ENCODE data around the gene AGT.

Gene AGT

DNA sequence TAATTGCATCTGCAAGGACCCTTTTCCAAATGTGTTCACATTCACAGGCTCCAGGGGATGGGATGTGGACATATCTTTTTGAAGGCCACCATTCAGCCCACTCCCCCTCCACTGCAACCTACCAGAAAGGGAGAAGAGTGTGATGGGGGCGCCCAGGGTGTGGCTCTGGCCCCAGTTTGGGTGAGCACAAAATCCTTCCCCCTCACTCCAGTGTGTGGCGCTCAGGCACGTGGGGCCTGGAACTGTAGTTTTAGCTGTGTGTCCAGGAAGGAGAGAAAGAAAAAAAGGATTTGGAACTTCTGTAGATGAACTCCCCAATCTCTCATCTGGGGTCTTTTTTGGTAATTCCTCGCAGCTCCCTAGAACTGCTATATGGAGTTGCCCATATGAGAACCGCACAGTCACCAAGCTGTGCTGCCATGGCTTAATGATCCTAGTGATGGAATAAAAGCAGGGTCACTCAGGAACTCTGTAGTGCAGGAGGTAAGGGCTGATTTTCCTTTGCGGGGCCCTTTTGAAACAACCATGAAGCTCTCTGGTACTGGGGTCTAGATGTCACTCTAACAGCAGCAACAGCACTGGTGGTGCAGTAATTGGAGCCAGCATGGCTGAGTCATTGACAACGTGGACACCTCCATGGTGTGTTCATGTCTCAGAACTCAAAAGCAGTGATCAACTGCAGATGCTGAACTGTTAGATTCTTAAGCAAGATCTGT lies 17.0 kb downstream of the AGT start:
- no peaks in the 10 kb centered on the region for H3K27me3 ChIP-seq (replicated peaks; ENCODE audit: insufficient read depth, low read length)
- no peaks in the 10 kb centered on the region for H3K9me3 ChIP-seq (replicated peaks; ENCODE audit: insufficient read depth, low read length)
- H3K27ac ChIP-seq (ENCODE audit: low read length) = no peak overlapping the region
- H4K20me1 ChIP-seq (ENCODE audit: insufficient read depth, low read length) = no peaks in the 10 kb centered on the region
- H2AFZ ChIP-seq (ENCODE audit: low read length) = no peak overlapping the region
- no peak overlapping the region for H3K4me2 ChIP-seq (ENCODE audit: low read depth, low read length)
- H3K36me3 ChIP-seq (replicated peaks; ENCODE audit: insufficient read depth, low read length) = no peaks in the 10 kb centered on the region
- TF ChIP-seq, protein P1, sequence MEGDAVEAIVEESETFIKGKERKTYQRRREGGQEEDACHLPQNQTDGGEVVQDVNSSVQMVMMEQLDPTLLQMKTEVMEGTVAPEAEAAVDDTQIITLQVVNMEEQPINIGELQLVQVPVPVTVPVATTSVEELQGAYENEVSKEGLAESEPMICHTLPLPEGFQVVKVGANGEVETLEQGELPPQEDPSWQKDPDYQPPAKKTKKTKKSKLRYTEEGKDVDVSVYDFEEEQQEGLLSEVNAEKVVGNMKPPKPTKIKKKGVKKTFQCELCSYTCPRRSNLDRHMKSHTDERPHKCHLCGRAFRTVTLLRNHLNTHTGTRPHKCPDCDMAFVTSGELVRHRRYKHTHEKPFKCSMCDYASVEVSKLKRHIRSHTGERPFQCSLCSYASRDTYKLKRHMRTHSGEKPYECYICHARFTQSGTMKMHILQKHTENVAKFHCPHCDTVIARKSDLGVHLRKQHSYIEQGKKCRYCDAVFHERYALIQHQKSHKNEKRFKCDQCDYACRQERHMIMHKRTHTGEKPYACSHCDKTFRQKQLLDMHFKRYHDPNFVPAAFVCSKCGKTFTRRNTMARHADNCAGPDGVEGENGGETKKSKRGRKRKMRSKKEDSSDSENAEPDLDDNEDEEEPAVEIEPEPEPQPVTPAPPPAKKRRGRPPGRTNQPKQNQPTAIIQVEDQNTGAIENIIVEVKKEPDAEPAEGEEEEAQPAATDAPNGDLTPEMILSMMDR (IDR thresholded peaks at IDR 0.05; ENCODE audit: low read length) = no peak
- no peak for TF ChIP-seq EZH2 (optimal IDR thresholded peaks at IDR 0.05; ENCODE audit: low read depth, low read length)
- TF ChIP-seq EZH2phosphoT487 (IDR thresholded peaks at IDR 0.05; ENCODE audit: low read length) = no peak
- DNase-seq = no peak
- H3K79me2 ChIP-seq (ENCODE audit: low read length) = no peaks in the 10 kb centered on the region
- no peaks in the 10 kb centered on the region for H3K9me2 ChIP-seq (replicated peaks; ENCODE audit: insufficient read depth, low read length)
- no peak overlapping the region for H3K4me3 ChIP-seq (ENCODE audit: low read length)
- H3K9ac ChIP-seq (ENCODE audit: low read length) = no peak overlapping the region
- no peaks in the 10 kb centered on the region for H3K4me1 ChIP-seq (ENCODE audit: low read length)
- no peaks in the 10 kb centered on the region for H3F3A ChIP-seq (ENCODE audit: insufficient read depth, low read length)

DNA sequence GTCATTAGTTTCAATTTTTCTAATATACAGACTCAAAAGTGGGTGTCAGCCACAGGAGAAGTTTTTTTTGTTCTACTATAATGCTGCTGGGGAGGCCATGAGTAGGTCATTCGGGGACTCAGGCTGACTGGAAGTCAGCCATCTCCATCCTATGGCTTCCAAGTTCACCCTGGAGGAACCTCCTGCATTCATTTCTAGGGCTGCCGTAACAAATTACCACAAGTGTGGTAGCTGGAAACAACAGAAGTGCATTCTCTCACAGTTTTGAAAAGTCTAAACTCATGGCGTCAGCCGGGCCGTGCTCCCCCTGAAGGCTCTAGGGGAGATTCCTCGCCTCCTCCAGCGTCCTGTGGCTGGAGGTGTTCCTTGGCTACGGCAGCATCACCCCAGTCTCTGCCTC lies 17.7 kb downstream of the AGT start:
- TF ChIP-seq, protein P1 (IDR thresholded peaks at IDR 0.05; ENCODE audit: low read length) = no peak
- no peak for TF ChIP-seq EZH2phosphoT487 (IDR thresholded peaks at IDR 0.05; ENCODE audit: low read length)
- TF ChIP-seq EZH2 (optimal IDR thresholded peaks at IDR 0.05; ENCODE audit: low read depth, low read length) = no peak
- 0 out of 2 replicates have a peak, but pooled peaks cover 3% of the 10 kb centered on the region for H3K36me3 ChIP-seq (replicated peaks; ENCODE audit: insufficient read depth, low read length)

DNA sequence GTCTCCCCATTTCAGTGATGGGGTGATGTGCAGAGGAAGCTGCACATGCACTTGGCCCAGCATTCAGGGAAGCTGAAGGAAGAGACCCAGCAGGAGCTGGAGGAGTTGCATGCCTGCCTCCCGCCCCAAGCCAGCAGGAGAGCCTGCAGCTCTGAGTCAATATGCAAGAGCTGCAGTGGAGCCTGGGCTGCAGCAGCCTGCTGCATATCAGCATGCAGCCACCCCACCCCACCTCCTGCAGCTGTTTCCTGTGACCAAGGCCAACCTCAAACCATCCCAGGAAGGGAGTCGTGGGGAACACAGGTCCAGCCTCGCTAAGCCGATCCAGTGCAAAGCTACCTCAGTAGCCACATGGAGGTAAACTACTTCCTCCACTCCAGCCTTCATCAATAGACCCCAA lies 18.9 kb downstream of the AGT start:
- Histone ChIP-seq H3K9me3 (replicated peaks; ENCODE audit: insufficient read depth, low read length) (no peaks in the 10 kb centered on the region), H3K36me3 (replicated peaks; ENCODE audit: insufficient read depth, low read length) (peaks cover 3% of the 10 kb centered on the region), H3K4me3 (ENCODE audit: low read length) (no peak overlapping the region), H3K27ac (ENCODE audit: low read length) (no peak overlapping the region), H3K9ac (ENCODE audit: low read length) (no peak overlapping the region), H3F3A (ENCODE audit: insufficient read depth, low read length) (no peaks in the 10 kb centered on the region), H3K9me2 (replicated peaks; ENCODE audit: insufficient read depth, low read length) (no peaks in the 10 kb centered on the region), H3K4me2 (ENCODE audit: low read depth, low read length) (no peak overlapping the region), H4K20me1 (ENCODE audit: insufficient read depth, low read length) (no peaks in the 10 kb centered on the region), H3K79me2 (ENCODE audit: low read length) (no peaks in the 10 kb centered on the region), H2AFZ (ENCODE audit: low read length) (no peak overlapping the region), H3K27me3 (replicated peaks; ENCODE audit: insufficient read depth, low read length) (no peaks in the 10 kb centered on the region), H3K4me1 (ENCODE audit: low read length) (no peaks in the 10 kb centered on the region)
- TF ChIP-seq, protein P1 (IDR thresholded peaks at IDR 0.05; ENCODE audit: low read length) = no peak
- TF ChIP-seq EZH2phosphoT487 (IDR thresholded peaks at IDR 0.05; ENCODE audit: low read length) (no peak), EZH2 (optimal IDR thresholded peaks at IDR 0.05; ENCODE audit: low read depth, low read length) (no peak)
- no peak for DNase-seq

More for the DNA sequence above, 17.7 kb downstream of the AGT start:
- DNase-seq = no peak
- Histone ChIP-seq H3K9me3 (replicated peaks; ENCODE audit: insufficient read depth, low read length) (no peaks in the 10 kb centered on the region), H3K4me1 (ENCODE audit: low read length) (no peaks in the 10 kb centered on the region), H3K27me3 (replicated peaks; ENCODE audit: insufficient read depth, low read length) (no peaks in the 10 kb centered on the region), H3K9me2 (replicated peaks; ENCODE audit: insufficient read depth, low read length) (no peaks in the 10 kb centered on the region), H3K9ac (ENCODE audit: low read length) (no peak overlapping the region), H3K4me3 (ENCODE audit: low read length) (no peak overlapping the region), H3K79me2 (ENCODE audit: low read length) (no peaks in the 10 kb centered on the region), H3K4me2 (ENCODE audit: low read depth, low read length) (no peak overlapping the region), H3F3A (ENCODE audit: insufficient read depth, low read length) (no peaks in the 10 kb centered on the region), H3K27ac (ENCODE audit: low read length) (no peak overlapping the region), H2AFZ (ENCODE audit: low read length) (no peak overlapping the region), H4K20me1 (ENCODE audit: insufficient read depth, low read length) (no peaks in the 10 kb centered on the region)
